Neural cell (in vitro differentiated cells): ENCODE data around the gene DEFB126.

Experiments used
- CTCF ChIP-seq: fragments of 450-650 bp; IDR thresholded peaks from 2 replicates; pipeline ENCODE4 v1.5.1; 2014; ENCODE audit warnings: antibody characterized with exemption, mild to moderate bottlenecking, moderate library complexity; ENCODE audit not compliant: poor library complexity, severe bottlenecking
- RAD21 ChIP-seq: fragments of 450-650 bp; conservative IDR thresholded peaks from 2 replicates; pipeline ENCODE4 v1.6.1; 2014; ENCODE audit warnings: antibody characterized with exemption, mild to moderate bottlenecking, moderate library complexity

GRCh38 chr20:112396-112795 is 30.0 kb upstream of the DEFB126 start:
- TF ChIP-seq CTCF (no peak), RAD21 (no peak)
